HG03159 (cell line): Measurements from ENCODE around the gene SRPK2.

Experiments
- ATAC-seq: cut with Tn5 transposase; IDR thresholded peaks from one replicate; pipeline ENCODE4 v1.9.1; 2021; ENCODE audit warnings: mild to moderate bottlenecking, moderate library complexity; ENCODE audit not compliant: unreplicated experiment

The SRPK2 gene

GRCh38 chr7:105229641-105230040 is 159.1 kb downstream of the SRPK2 start:
- ATAC-seq = no peak

GRCh38 chr7:105228555-105228954 is 160.2 kb downstream of the SRPK2 start:
- no peak for ATAC-seq

- ATAC-seq = no peak
Observed at GRCh38 chr7:105227391-105227790, 161.3 kb downstream of the SRPK2 start.

- no peak for ATAC-seq
Observed at GRCh38 chr7:105224884-105225651, 163.7 kb downstream of the SRPK2 start.

GRCh38 chr7:105222953-105223352 is 165.8 kb downstream of the SRPK2 start:
- ATAC-seq = no peak

GRCh38 chr7:105219771-105220160 is 169.0 kb downstream of the SRPK2 start:
- no peak for ATAC-seq

- ATAC-seq = no peak
Observed at GRCh38 chr7:105218939-105219770, 169.6 kb downstream of the SRPK2 start.

- ATAC-seq = no peak
Observed at GRCh38 chr7:105218215-105218614, 170.5 kb downstream of the SRPK2 start.

- ATAC-seq = no peak
Observed at GRCh38 chr7:105216786-105217185, 171.9 kb downstream of the SRPK2 start.

- no peak for ATAC-seq
Observed at GRCh38 chr7:105215821-105216220, 172.9 kb downstream of the SRPK2 start.

GRCh38 chr7:105215182-105215581 is 173.5 kb downstream of the SRPK2 start:
- ATAC-seq = no peak

GRCh38 chr7:105213611-105214010 is 175.1 kb downstream of the SRPK2 start:
- no peak for ATAC-seq

GRCh38 chr7:105212212-105212611 is 176.5 kb downstream of the SRPK2 start:
- no peak for ATAC-seq

GRCh38 chr7:105210721-105211205 is 178.0 kb downstream of the SRPK2 start:
- ATAC-seq = peak; percentile 91

- no peak for ATAC-seq
Observed at GRCh38 chr7:105209870-105210269, 178.9 kb downstream of the SRPK2 start.

- ATAC-seq = no peak
Observed at GRCh38 chr7:105209433-105209832, 179.3 kb downstream of the SRPK2 start.

- ATAC-seq = no peak
Observed at GRCh38 chr7:105206985-105207384, 181.7 kb downstream of the SRPK2 start.

GRCh38 chr7:105205592-105206237 is 183.0 kb downstream of the SRPK2 start:
- ATAC-seq = no peak

GRCh38 chr7:105204953-105205352 is 183.8 kb downstream of the SRPK2 start:
- no peak for ATAC-seq

GRCh38 chr7:105204520-105204919 is 184.2 kb downstream of the SRPK2 start:
- ATAC-seq = no peak

- ATAC-seq = no peak
Observed at GRCh38 chr7:105202616-105203015, 186.1 kb downstream of the SRPK2 start.
